MM.1S (cell line): ENCODE measurements around the gene RNASEL.

ENCODE experiments used
- CTCF ChIP-seq: fragments of 300-600 bp; sonication (generic); IDR thresholded peaks from 2 replicates; pipeline ENCODE4 v1.5.1; 2016; ENCODE audit warnings: antibody characterized with exemption, low read length, mixed read lengths
- EZH2 ChIP-seq: fragments of 300-600 bp; sonication (generic); optimal IDR thresholded peaks from 2 replicates; pipeline ENCODE3; 2017; ENCODE audit warnings: low read depth, mild to moderate bottlenecking, antibody characterized with exemption, low read length, mixed read lengths

GRCh38 chr1:182561456-182561855, 27.6 kb downstream of the RNASEL start:
- TF ChIP-seq CTCF (no peak), EZH2 (no peak)
